ENCODE measurements around the gene SF3B2. TPM values are rescaled to one million over a fixed set of nuclear protein-coding genes. Genes with fewer than 3 reads are reported as not detected.

SF3B2 gene
- total RNA-seq, 1 experiment from 2014 or later: 300 TPM

- Histone ChIP-seq H3K9me2 (ENCODE audit: insufficient read depth) (no peaks in the 10 kb centered on the region), H3K4me1 (ENCODE audit: control insufficient read depth in 1 of 2, insufficient read depth in 2 of 2, low read length in 2 of 2) (peaks cover 10 to 44% of the 10 kb centered on the region in 2 experiments), H3K9me3 (ENCODE audit: control insufficient read depth in 1 of 2, insufficient read depth in 1 of 2, low read depth in 1 of 2, low read length in 2 of 2) (no peaks in the 10 kb centered on the region), H3K9ac (ENCODE audit: low read length) (no peak overlapping the region), H3K4me3 (replicated peaks in 1 of 2; ENCODE audit: low read depth in 1 of 2, low read length in 2 of 2) (no peak overlapping the region), H3K27me3 (ENCODE audit: insufficient read depth, low read length) (no peaks in the 10 kb centered on the region), H3K36me3 (ENCODE audit: control insufficient read depth in 1 of 2, insufficient read depth in 2 of 2, low read length in 2 of 2) (peaks cover under 1 to 4% of the 10 kb centered on the region in 2 experiments; a peak in 2 of 4 replicates), H3K4me2 (ENCODE audit: low read length) (no peak overlapping the region), H4K20me1 (ENCODE audit: insufficient read depth) (no peaks in the 10 kb centered on the region), H3K79me2 (ENCODE audit: insufficient read depth, low read length) (peaks cover 33% of the 10 kb centered on the region), H3K27ac (ENCODE audit: low read depth, low read length) (no peak overlapping the region), H2AFZ (ENCODE audit: low read depth, low read length, poor library complexity, severe bottlenecking) (no peak overlapping the region)
- intact Hi-C loops (cut with micrococcal nuclease): no loop called here
- RAD21 ChIA-PET (ENCODE audit: low non-redundant PET in 1 of 2, low total read pairs in 2 of 2, uncharacterized antibody in 2 of 2, unreplicated experiment in 2 of 2): no interaction called here
- no peak for TF ChIP-seq SRF (IDR thresholded peaks at IDR 0.05; ENCODE audit: low read depth)
- TF ChIP-seq CTCF (IDR thresholded peaks at IDR 0.05 in 2 of 3, conservative IDR thresholded peaks at IDR 0.05 in 1 of 3; ENCODE audit: borderline replicate concordance in 1 of 3, insufficient read depth in 1 of 3, low read depth in 2 of 3, low read length in 2 of 3): no peak
- TF ChIP-seq SP1 (IDR thresholded peaks at IDR 0.05; ENCODE audit: low read depth): no peak
- TF ChIP-seq RAD21 (IDR thresholded peaks at IDR 0.05; ENCODE audit: low read depth): no peak
- no peak for TF ChIP-seq ZFX (IDR thresholded peaks at IDR 0.05)
- no peak for TF ChIP-seq EZH2 (IDR thresholded peaks at IDR 0.05)
- TF ChIP-seq MAX (IDR thresholded peaks at IDR 0.05): no peak
- no peak for TF ChIP-seq EZH2phosphoT487 (IDR thresholded peaks at IDR 0.05; ENCODE audit: borderline replicate concordance)
- TF ChIP-seq FOSL1 (IDR thresholded peaks at IDR 0.05; ENCODE audit: low read depth): no peak
- no peak for TF ChIP-seq ELF1 (IDR thresholded peaks at IDR 0.05; ENCODE audit: borderline replicate concordance, low read depth)
- no peak for TF ChIP-seq JUND (IDR thresholded peaks at IDR 0.05)
- no peak for TF ChIP-seq POLR2A (IDR thresholded peaks at IDR 0.05; ENCODE audit: borderline replicate concordance, extremely low read depth, insufficient read depth, insufficient read length)
- TF ChIP-seq EGR1 (IDR thresholded peaks at IDR 0.05; ENCODE audit: low read depth): no peak
- no peak for TF ChIP-seq CBX3 (IDR thresholded peaks at IDR 0.05; ENCODE audit: low read depth)
- TF ChIP-seq ATF3 (IDR thresholded peaks at IDR 0.05): no peak
- TF ChIP-seq TCF7L2 (IDR thresholded peaks at IDR 0.05; ENCODE audit: borderline replicate concordance, extremely low read depth, insufficient read depth, insufficient read length): no peak
- TF ChIP-seq ZNF274 (IDR thresholded peaks at IDR 0.05; ENCODE audit: low read depth, low read length): no peak
- BruUV-seq (replicated peaks): no TSS peak
- CTCF ChIA-PET: no interaction called here
- ATAC-seq (no peak), DNase-seq (ENCODE audit: low read depth, low spot score) (no peak)
- POLR2A ChIA-PET: no interaction called here
Observed at GRCh38 chr11:66073669-66074068, 21.5 kb downstream of the SF3B2 start.
